CD4-positive, alpha-beta memory T cell (primary cell): ENCODE data around the gene PATE4. TPM values are rescaled to one million over a fixed set of nuclear protein-coding genes. Genes with fewer than 3 reads are reported as not detected.
"Not testable (repeated sequence)": the region's sequence is repeated elsewhere in the genome, so short reads cannot be mapped to it uniquely, and the experiment has no call there.

Experiments
- CTCF ChIA-PET: fragments of 350-600 bp; sonication (Branson Sonifier 250); formaldehyde crosslinking; loops from one replicate; lab custom pipeline; 2021; ENCODE audit warnings: inconsistent platforms; ENCODE audit not compliant: partially characterized antibody; lab: Charles Lee
- POLR2A ChIA-PET: fragments of 350-600 bp; sonication (Branson Sonifier 250); formaldehyde crosslinking; loops from one replicate; lab custom pipeline; 2021; ENCODE audit not compliant: partially characterized antibody; lab: Charles Lee
- DNase-seq, 5 donors: peaks; one replicate each; pipeline versions ENCODE4 v3.0.0 to v3.0.0-alpha.2; 2020 to 2022; ENCODE audit warnings: mixed read lengths in 1 of 5
- H3K27ac ChIP-seq: one replicate; pipeline ENCODE4 v1.7.0; 2013; ENCODE audit warnings: low read depth, low read length
- H3K27me3 ChIP-seq: 2 replicates; pipeline ENCODE4 v1.7.0; 2013; ENCODE audit warnings: mild to moderate bottlenecking, low read length, moderate library complexity; ENCODE audit not compliant: insufficient read depth
- H3K36me3 ChIP-seq: 2 replicates; pipeline ENCODE4 v1.7.0; 2013; ENCODE audit warnings: mild to moderate bottlenecking, low read length, moderate library complexity; ENCODE audit not compliant: insufficient read depth
- H3K4me1 ChIP-seq: 2 replicates; pipeline ENCODE4 v1.7.0; 2013; ENCODE audit warnings: mild to moderate bottlenecking, low read length, moderate library complexity; ENCODE audit not compliant: insufficient read depth
- H3K4me3 ChIP-seq, 2 donors: one replicate each; pipeline ENCODE4 v1.7.0; 2013; ENCODE audit warnings: low read length in 2 of 2, mild to moderate bottlenecking in 1 of 2
- H3K9me3 ChIP-seq, 2 donors: one replicate each; pipeline ENCODE4 v1.7.0; 2013; ENCODE audit warnings: low read length in 2 of 2, control low read depth in 1 of 2; ENCODE audit not compliant: control insufficient read depth in 1 of 2
- H3K27ac Mint-ChIP-seq, 7 donors: one replicate each; pipeline ENCODE4 v1.8.0; 2020 to 2021; ENCODE audit warnings: mixed read lengths in 7 of 7, mild to moderate bottlenecking in 6 of 7, inconsistent platforms in 3 of 7, moderate library complexity in 3 of 7
- H3K27me3 Mint-ChIP-seq, 2 donors: one replicate each; pipeline ENCODE4 v1.8.0; 2020 to 2021; ENCODE audit warnings: mixed read lengths in 2 of 2
- H3K36me3 Mint-ChIP-seq, 2 donors: one replicate each; pipeline ENCODE4 v1.8.0; 2020 to 2021; ENCODE audit warnings: mixed read lengths in 2 of 2, inconsistent platforms in 1 of 2, mild to moderate bottlenecking in 1 of 2
- H3K4me1 Mint-ChIP-seq, 4 donors: one replicate each; pipeline ENCODE4 v1.8.0; 2020 to 2021; ENCODE audit warnings: mixed read lengths in 4 of 4, mild to moderate bottlenecking in 1 of 4
- H3K4me3 Mint-ChIP-seq, 8 donors: one replicate each; pipeline ENCODE4 v1.8.0; 2020 to 2021; ENCODE audit warnings: mixed read lengths in 8 of 8, mild to moderate bottlenecking in 7 of 8, moderate library complexity in 6 of 8, inconsistent platforms in 3 of 8
- H3K9me3 Mint-ChIP-seq, 8 donors: one replicate each; pipeline ENCODE4 v1.8.0; 2020 to 2021; ENCODE audit warnings: mixed read lengths in 8 of 8, mild to moderate bottlenecking in 5 of 8, inconsistent platforms in 3 of 8, moderate library complexity in 1 of 8
- intact Hi-C: fragments of 100-400 bp; cut with micrococcal nuclease; formaldehyde crosslinking; loops from one replicate; pipeline ENCODE4 v1.15.1; 2023
- polyA plus RNA-seq, 2 donors: library from polyadenylated mRNA; unstranded; fragments of 300-500 nt; fragmentation: Illumina TruSeq; gene quantifications; one replicate each; pipeline ENCODE4 v1.2.3, GENCODE V29; 2021
- total RNA-seq, 2 experiments: library from RNA; stranded (reverse); gene quantifications; one replicate each; pipeline ENCODE4 v1.2.3, GENCODE V29; 2021

PATE4 gene
- total and polyA plus RNA-seq, 4 experiments from 2014 or later: not detected

GRCh38 chr11:125807909-125808308 lies 25.2 kb upstream of the PATE4 start:
- H3K4me3 Mint-ChIP-seq: no peak overlapping the region
- Histone ChIP-seq H3K27me3 (no peaks in the 10 kb centered on the region), H3K27ac (no peak overlapping the region), H3K36me3 (no peaks in the 10 kb centered on the region), H3K9me3 (no peaks in the 10 kb centered on the region), H3K4me3 (no peak overlapping the region), H3K4me1 (no peaks in the 10 kb centered on the region)
- intact Hi-C loops: no loop called here
- H3K36me3 Mint-ChIP-seq: peaks cover 0 to 3% of the 10 kb centered on the region in 2 donors
- H3K9me3 Mint-ChIP-seq: peaks cover 0 to 28% (median 12%) of the 10 kb centered on the region in 8 donors
- no peak overlapping the region for H3K27ac Mint-ChIP-seq
- H3K27me3 Mint-ChIP-seq: peaks cover 2 to 6% of the 10 kb centered on the region in 2 donors
- ChIA-PET CTCF (no interaction called here), POLR2A (no interaction called here)
- H3K4me1 Mint-ChIP-seq: no peaks in the 10 kb centered on the region
- no peak for DNase-seq

GRCh38 chr11:125835748-125836147 lies 2.6 kb downstream of the PATE4 start:
- Mint-ChIP-seq H3K27ac (no peak overlapping the region), H3K27me3 (peaks cover 22% of the 10 kb centered on the region in 2 donors), H3K9me3 (peaks cover 0 to 16% (median 7%) of the 10 kb centered on the region in 8 donors), H3K4me3 (no peak overlapping the region), H3K4me1 (no peaks in the 10 kb centered on the region), H3K36me3 (no peaks in the 10 kb centered on the region)
- H3K36me3 ChIP-seq: no peaks in the 10 kb centered on the region
- intact Hi-C loops: no loop called here
- no peaks in the 10 kb centered on the region for H3K27me3 ChIP-seq
- no peak overlapping the region for H3K27ac ChIP-seq
- no peak for DNase-seq
- H3K9me3 ChIP-seq: no peaks in the 10 kb centered on the region
- POLR2A ChIA-PET: no interaction called here
- CTCF ChIA-PET: no interaction called here
- no peak overlapping the region for H3K4me3 ChIP-seq
- no peaks in the 10 kb centered on the region for H3K4me1 ChIP-seq

- no peak overlapping the region for H3K27ac Mint-ChIP-seq
- ChIA-PET CTCF (no interaction called here), POLR2A (no interaction called here)
- H3K4me3 Mint-ChIP-seq: no peak overlapping the region
- H3K36me3 Mint-ChIP-seq: peaks cover 2 to 16% of the 10 kb centered on the region in 2 donors
- Histone ChIP-seq H3K4me3 (no peak overlapping the region), H3K4me1 (no peaks in the 10 kb centered on the region), H3K27me3 (no peaks in the 10 kb centered on the region), H3K36me3 (no peaks in the 10 kb centered on the region), H3K9me3 (peaks cover 0 to 8% of the 10 kb centered on the region in 2 donors), H3K27ac (no peak overlapping the region)
- no peaks in the 10 kb centered on the region for H3K4me1 Mint-ChIP-seq
- H3K27me3 Mint-ChIP-seq: peaks cover 14 to 19% of the 10 kb centered on the region in 2 donors
- intact Hi-C loops: no loop called here
- no peak for DNase-seq
- H3K9me3 Mint-ChIP-seq: peaks cover 6 to 34% (median 26%) of the 10 kb centered on the region in 8 donors
Measured at GRCh38 chr11:125842321-125842948, 9.3 kb downstream of the PATE4 start.

- H3K27me3 Mint-ChIP-seq: peaks cover 12 to 13% of the 10 kb centered on the region in 2 donors
- H3K9me3 ChIP-seq: peaks cover 0 to 8% of the 10 kb centered on the region in 2 donors
- no peaks in the 10 kb centered on the region for H3K36me3 ChIP-seq
- H3K36me3 Mint-ChIP-seq: peaks cover 3 to 16% of the 10 kb centered on the region in 2 donors
- no peak overlapping the region for H3K27ac ChIP-seq
- POLR2A ChIA-PET: no interaction called here
- peaks cover 8 to 41% (median 33%) of the 10 kb centered on the region in 8 donors for H3K9me3 Mint-ChIP-seq
- H3K4me3 Mint-ChIP-seq: no peak overlapping the region
- CTCF ChIA-PET: no interaction called here
- H3K4me1 ChIP-seq: no peaks in the 10 kb centered on the region
- H3K27me3 ChIP-seq: no peaks in the 10 kb centered on the region
- intact Hi-C loops: no loop called here
- H3K27ac Mint-ChIP-seq: no peak overlapping the region
- no peaks in the 10 kb centered on the region for H3K4me1 Mint-ChIP-seq
- no peak overlapping the region for H3K4me3 ChIP-seq
- no peak for DNase-seq
Measured at GRCh38 chr11:125846188-125846587, 13.1 kb downstream of the PATE4 start.

- H3K27me3 ChIP-seq, H3K4me3 ChIP-seq, POLR2A ChIA-PET, H3K4me1 ChIP-seq, H3K27ac ChIP-seq, intact Hi-C loops, H3K4me1 Mint-ChIP-seq, H3K4me3 Mint-ChIP-seq, CTCF ChIA-PET, H3K36me3 Mint-ChIP-seq, H3K36me3 ChIP-seq, H3K9me3 ChIP-seq, DNase-seq, H3K27ac Mint-ChIP-seq: not testable (repeated sequence)
- Mint-ChIP-seq H3K9me3 (peaks cover 0 to 21% (median 14%) of the 10 kb centered on the region in 8 donors), H3K27me3 (peaks cover 12 to 18% of the 10 kb centered on the region in 2 donors)
Measured at GRCh38 chr11:125857670-125858069, 24.6 kb downstream of the PATE4 start.

- H3K36me3 ChIP-seq, H3K27me3 ChIP-seq, H3K27ac Mint-ChIP-seq, H3K27me3 Mint-ChIP-seq, CTCF ChIA-PET, H3K36me3 Mint-ChIP-seq, H3K27ac ChIP-seq, H3K4me3 Mint-ChIP-seq, H3K4me3 ChIP-seq, POLR2A ChIA-PET, H3K4me1 Mint-ChIP-seq, H3K9me3 ChIP-seq, intact Hi-C loops, DNase-seq, H3K4me1 ChIP-seq: not testable (repeated sequence)
- H3K9me3 Mint-ChIP-seq: peaks cover 0 to 14% (median 4%) of the 10 kb centered on the region in 8 donors
Measured at GRCh38 chr11:125862786-125863185, 29.7 kb downstream of the PATE4 start.

- H3K4me1 ChIP-seq, H3K9me3 ChIP-seq, H3K4me3 Mint-ChIP-seq, H3K27me3 ChIP-seq, H3K4me3 ChIP-seq, DNase-seq, H3K27ac Mint-ChIP-seq, intact Hi-C loops, H3K36me3 ChIP-seq, POLR2A ChIA-PET, CTCF ChIA-PET, H3K36me3 Mint-ChIP-seq, H3K9me3 Mint-ChIP-seq, H3K27ac ChIP-seq, H3K27me3 Mint-ChIP-seq, H3K4me1 Mint-ChIP-seq: not testable (repeated sequence)
Measured at GRCh38 chr11:125865354-125865753, 32.2 kb downstream of the PATE4 start.
